CD4-positive, alpha-beta T cell treated with Interleukin-15 for 1 hour (primary cell): ENCODE data around the gene TFAP2D.

Source experiments
- DNase-seq: peaks from one replicate; pipeline ENCODE4 v3.0.0-alpha.2; 2020

Gene TFAP2D

DNA sequence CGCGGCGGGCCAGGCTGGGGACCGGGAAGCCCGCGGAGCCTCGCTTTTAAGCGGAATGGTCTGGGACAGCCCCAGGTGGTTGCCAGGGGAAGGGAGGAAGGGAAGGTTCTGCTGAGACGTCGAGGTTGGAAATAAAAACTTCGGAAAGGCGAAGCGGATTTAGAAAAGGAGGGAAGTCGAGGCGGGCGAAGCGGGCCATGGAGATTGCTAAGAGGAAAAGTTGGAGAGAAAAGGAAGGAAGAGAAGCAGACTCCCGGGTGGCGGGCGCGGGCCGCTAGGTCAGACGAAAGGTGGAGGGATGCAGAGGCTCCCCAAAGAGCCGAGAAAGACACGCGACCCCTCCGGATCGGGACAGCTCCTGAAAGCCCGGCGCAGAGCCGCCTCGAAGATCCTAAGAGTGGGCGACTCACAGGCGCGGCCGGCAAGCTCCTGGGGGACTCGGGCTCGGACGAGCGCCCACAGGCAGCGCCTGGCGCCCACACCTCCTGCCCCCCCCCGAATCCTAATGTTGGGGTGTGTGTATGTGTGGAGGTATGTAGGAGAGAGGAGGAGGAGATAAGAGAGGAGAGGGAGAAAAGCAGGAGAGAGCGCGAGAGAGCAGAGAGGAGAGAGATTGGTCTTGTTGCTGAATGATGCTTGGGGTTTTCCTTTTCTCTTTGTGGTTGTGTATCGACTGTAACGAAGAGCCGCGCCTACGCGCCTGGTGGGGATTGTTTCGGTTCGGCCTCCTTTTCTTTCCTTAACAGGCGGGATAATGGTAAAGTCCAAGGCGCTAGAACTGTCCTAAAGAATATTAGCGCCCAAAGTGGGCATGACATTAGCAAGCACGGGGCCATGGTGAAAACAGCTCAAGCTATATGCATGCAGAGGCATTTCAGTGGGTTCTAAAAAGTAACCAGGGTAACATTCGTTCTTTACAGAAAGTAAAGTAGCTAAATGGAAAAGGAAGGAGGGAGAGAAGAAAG lies 106.9 kb downstream of the TFAP2D start:
- no peak for DNase-seq

GRCh38 chr6:50820869-50821264 lies 107.5 kb downstream of the TFAP2D start:
- no peak for DNase-seq

DNA sequence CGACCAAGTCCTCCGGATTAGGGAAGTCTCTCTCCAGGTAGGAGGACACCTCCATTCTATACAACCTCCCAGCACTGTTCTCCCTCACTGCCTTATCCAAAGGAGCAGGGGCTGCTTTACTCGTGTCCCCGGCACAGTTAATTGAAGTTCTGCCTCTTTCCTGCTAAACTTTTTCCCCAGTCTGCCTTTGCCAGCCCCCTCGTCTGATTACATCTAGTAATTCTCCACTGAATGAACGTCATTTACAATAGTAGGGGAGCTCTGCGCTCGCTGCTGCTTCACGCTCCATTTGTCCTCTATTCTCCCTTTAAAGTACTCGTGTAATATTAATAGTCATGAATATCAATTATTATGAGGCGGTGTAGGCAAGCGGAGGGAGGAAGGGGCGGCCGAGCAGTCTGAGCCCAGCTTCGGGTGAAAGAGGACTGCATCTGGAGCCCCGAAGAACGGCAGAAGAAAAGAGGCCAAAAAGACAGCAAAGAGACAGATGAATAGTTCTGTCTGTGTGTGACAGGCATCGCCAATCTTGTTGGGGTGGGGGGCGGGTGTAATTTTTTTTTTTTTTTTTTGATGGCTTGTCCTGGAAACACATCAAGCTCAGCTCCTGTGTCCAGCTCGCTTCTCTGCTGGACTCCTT lies 108.2 kb downstream of the TFAP2D start:
- DNase-seq: no peak

DNA sequence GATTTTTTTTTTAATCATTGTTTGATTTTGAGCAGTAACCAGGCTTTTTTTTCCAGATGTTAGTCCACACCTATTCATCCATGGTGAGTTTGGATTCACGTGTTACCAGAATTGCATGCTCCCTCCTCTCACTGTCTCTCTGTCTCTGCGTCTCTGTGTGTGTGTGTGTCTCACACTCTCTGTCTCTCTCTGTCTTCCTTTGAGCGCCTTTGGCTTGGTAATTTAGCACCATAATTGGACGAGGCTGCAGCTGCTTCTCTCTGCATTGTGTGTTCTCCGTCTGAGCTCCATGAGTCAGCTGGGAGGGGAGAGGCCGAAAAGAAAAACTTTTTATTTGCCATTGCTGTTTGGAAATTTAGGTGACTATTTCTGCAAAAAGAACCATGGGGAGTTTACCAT lies 108.8 kb downstream of the TFAP2D start:
- no peak for DNase-seq
